Neural progenitor cell (in vitro differentiated cells): ENCODE measurements around the gene ARL15. TPM values are rescaled to one million over a fixed set of nuclear protein-coding genes. Genes with fewer than 3 reads are reported as not detected.

Experiments used
- DNase-seq: peaks from one replicate; pipeline ENCODE4 v3.0.0-alpha.2; 2016; ENCODE audit warnings: low spot score
- H2AFZ ChIP-seq: fragments of 200-600 bp; sonication (generic); replicated peaks from 2 replicates; pipeline ENCODE4 v1.6.1; 2016; ENCODE audit warnings: antibody characterized with exemption
- H3F3A ChIP-seq: fragments of 200-600 bp; sonication (generic); 2 replicates; pipeline ENCODE4 v1.6.1; 2016; ENCODE audit warnings: antibody characterized with exemption, low read depth
- H3K27ac ChIP-seq: fragments of 200-600 bp; sonication (generic); 2 replicates; pipeline ENCODE4 v1.5.1; 2016; ENCODE audit warnings: mild to moderate bottlenecking
- H3K27me3 ChIP-seq: fragments of 200-600 bp; sonication (generic); 2 replicates; pipeline ENCODE4 v1.6.1; 2016; ENCODE audit warnings: mild to moderate bottlenecking, moderate library complexity
- H3K36me3 ChIP-seq: fragments of 200-600 bp; sonication (generic); 2 replicates; pipeline ENCODE4 v1.5.1; 2016
- H3K4me1 ChIP-seq: fragments of 200-600 bp; sonication (generic); 2 replicates; pipeline ENCODE4 v1.6.1; 2016; ENCODE audit warnings: mixed run types
- H3K4me2 ChIP-seq: fragments of 200-600 bp; sonication (generic); 2 replicates; pipeline ENCODE4 v1.6.1; 2016
- H3K4me3 ChIP-seq: fragments of 200-600 bp; sonication (generic); 2 replicates; pipeline ENCODE4 v1.5.1; 2016
- H3K79me2 ChIP-seq: fragments of 200-600 bp; sonication (generic); 2 replicates; pipeline ENCODE4 v1.6.1; 2016; ENCODE audit warnings: low read depth
- H3K9ac ChIP-seq: fragments of 200-600 bp; sonication (generic); 2 replicates; pipeline ENCODE4 v1.6.1; 2016
- H3K9me3 ChIP-seq: fragments of 200-600 bp; sonication (generic); 2 replicates; pipeline ENCODE4 v1.5.1; 2016; ENCODE audit warnings: low read depth
- H4K20me1 ChIP-seq: fragments of 200-600 bp; sonication (generic); 2 replicates; pipeline ENCODE4 v1.6.1; 2016; ENCODE audit warnings: low read depth
- H3K27ac Mint-ChIP-seq: 3 replicates; pipeline ENCODE4 v1.8.0; 2021; ENCODE audit warnings: mixed read lengths
- H3K27me3 Mint-ChIP-seq: 2 replicates; pipeline ENCODE4 v1.8.0; 2022; ENCODE audit warnings: low read depth, mild to moderate bottlenecking, inconsistent platforms, moderate library complexity, mixed read lengths; ENCODE audit not compliant: insufficient read depth
- H3K36me3 Mint-ChIP-seq: 3 replicates; pipeline ENCODE4 v1.8.0; 2021; ENCODE audit warnings: mixed read lengths
- H3K4me1 Mint-ChIP-seq: 3 replicates; pipeline ENCODE4 v1.8.0; 2021; ENCODE audit warnings: mixed read lengths
- H3K4me3 Mint-ChIP-seq: 3 replicates; pipeline ENCODE4 v1.8.0; 2021; ENCODE audit warnings: mild to moderate bottlenecking, moderate library complexity, mixed read lengths
- H3K9me3 Mint-ChIP-seq: 3 replicates; pipeline ENCODE4 v1.8.0; 2020; ENCODE audit warnings: mixed read lengths
- CTCF ChIP-seq: fragments of 200-600 bp; sonication (generic); IDR thresholded peaks from 2 replicates; pipeline ENCODE4 v1.5.1; 2017; ENCODE audit warnings: antibody characterized with exemption, mild to moderate bottlenecking
- EZH2 ChIP-seq: fragments of 200-600 bp; sonication (generic); IDR thresholded peaks from 2 replicates; pipeline ENCODE4 v1.6.1; 2017; ENCODE audit warnings: antibody characterized with exemption, mild to moderate bottlenecking, moderate library complexity
- EZH2phosphoT487 ChIP-seq: fragments of 200-600 bp; sonication (generic); IDR thresholded peaks from 2 replicates; pipeline ENCODE4 v1.6.1; 2017; ENCODE audit warnings: antibody characterized with exemption
- total RNA-seq: library from RNA; depleted of rRNA; stranded (reverse); fragments of >200 nt; gene quantifications from 2 replicates; pipeline ENCODE4 v1.2.3, GENCODE V29; 2015; ENCODE audit warnings: low replicate concordance

The ARL15 gene
- total RNA-seq, 1 donor from 2014 or later: 39.1 TPM

- H3K9me3 Mint-ChIP-seq: no peaks in the 10 kb centered on the region
- Histone ChIP-seq H3K4me3 (no peak overlapping the region), H3K27ac (no peak overlapping the region), H2AFZ (no peak overlapping the region), H4K20me1 (no peaks in the 10 kb centered on the region), H3K27me3 (no peaks in the 10 kb centered on the region), H3K9me3 (no peaks in the 10 kb centered on the region), H3K4me1 (no peaks in the 10 kb centered on the region), H3F3A (no peaks in the 10 kb centered on the region), H3K36me3 (no peaks in the 10 kb centered on the region), H3K4me2 (no peak overlapping the region), H3K79me2 (no peaks in the 10 kb centered on the region), H3K9ac (no peak overlapping the region)
- no peaks in the 10 kb centered on the region for H3K27me3 Mint-ChIP-seq
- no peaks in the 10 kb centered on the region for H3K36me3 Mint-ChIP-seq
- TF ChIP-seq CTCF (no peak), EZH2phosphoT487 (no peak), EZH2 (no peak)
- DNase-seq: no peak
- H3K4me1 Mint-ChIP-seq: peaks cover 6% of the 10 kb centered on the region
- no peak overlapping the region for H3K27ac Mint-ChIP-seq
- no peak overlapping the region for H3K4me3 Mint-ChIP-seq
Measured at GRCh38 chr5:54156577-54156976, 153.8 kb downstream of the ARL15 start.

- Mint-ChIP-seq H3K4me3 (no peak overlapping the region), H3K36me3 (no peaks in the 10 kb centered on the region), H3K4me1 (peaks cover 13% of the 10 kb centered on the region), H3K27me3 (no peaks in the 10 kb centered on the region), H3K9me3 (no peaks in the 10 kb centered on the region), H3K27ac (no peak overlapping the region)
- no peaks in the 10 kb centered on the region for H3F3A ChIP-seq
- H3K9me3 ChIP-seq: no peaks in the 10 kb centered on the region
- H3K4me2 ChIP-seq: no peak overlapping the region
- no peak overlapping the region for H3K27ac ChIP-seq
- no peak overlapping the region for H3K4me3 ChIP-seq
- H3K27me3 ChIP-seq: no peaks in the 10 kb centered on the region
- no peak overlapping the region for H3K9ac ChIP-seq
- TF ChIP-seq EZH2phosphoT487 (no peak), EZH2 (no peak), CTCF (no peak)
- H2AFZ ChIP-seq: no peak overlapping the region
- H3K79me2 ChIP-seq: no peaks in the 10 kb centered on the region
- no peak for DNase-seq
- no peaks in the 10 kb centered on the region for H3K36me3 ChIP-seq
- H3K4me1 ChIP-seq: no peaks in the 10 kb centered on the region
- no peaks in the 10 kb centered on the region for H4K20me1 ChIP-seq
Measured at GRCh38 chr5:54150841-54151240, 159.5 kb downstream of the ARL15 start.

GRCh38 chr5:54148858-54149257 is 161.5 kb downstream of the ARL15 start:
- Histone ChIP-seq H3F3A (no peaks in the 10 kb centered on the region), H4K20me1 (no peaks in the 10 kb centered on the region), H3K9ac (no peak overlapping the region), H3K9me3 (no peaks in the 10 kb centered on the region), H2AFZ (no peak overlapping the region), H3K4me1 (peaks cover 6% of the 10 kb centered on the region), H3K27ac (no peak overlapping the region), H3K4me3 (no peak overlapping the region), H3K36me3 (no peaks in the 10 kb centered on the region), H3K4me2 (no peak overlapping the region), H3K79me2 (no peaks in the 10 kb centered on the region), H3K27me3 (no peaks in the 10 kb centered on the region)
- H3K4me1 Mint-ChIP-seq: peaks cover 13% of the 10 kb centered on the region
- no peak overlapping the region for H3K4me3 Mint-ChIP-seq
- H3K27me3 Mint-ChIP-seq: no peaks in the 10 kb centered on the region
- no peaks in the 10 kb centered on the region for H3K36me3 Mint-ChIP-seq
- H3K9me3 Mint-ChIP-seq: peaks cover 4% of the 10 kb centered on the region
- no peak overlapping the region for H3K27ac Mint-ChIP-seq
- DNase-seq: no peak
- no peak for TF ChIP-seq EZH2phosphoT487
- TF ChIP-seq EZH2: no peak
- no peak for TF ChIP-seq CTCF
